Measurements from ENCODE around the gene MAGEC1. TPM values are rescaled to one million over a fixed set of nuclear protein-coding genes. Genes with fewer than 3 reads are reported as not detected.
"Not testable (repeated sequence)": the region's sequence is repeated elsewhere in the genome, so short reads cannot be mapped to it uniquely, and the experiment has no call there.

MAGEC1 gene
- total and polyA plus RNA-seq, 10 of the 15 experiments (the other 5 are each of a cell fraction or from before 2014, with no cell fraction given): 0.05 to 0.41 TPM; not detected in 8

DNA sequence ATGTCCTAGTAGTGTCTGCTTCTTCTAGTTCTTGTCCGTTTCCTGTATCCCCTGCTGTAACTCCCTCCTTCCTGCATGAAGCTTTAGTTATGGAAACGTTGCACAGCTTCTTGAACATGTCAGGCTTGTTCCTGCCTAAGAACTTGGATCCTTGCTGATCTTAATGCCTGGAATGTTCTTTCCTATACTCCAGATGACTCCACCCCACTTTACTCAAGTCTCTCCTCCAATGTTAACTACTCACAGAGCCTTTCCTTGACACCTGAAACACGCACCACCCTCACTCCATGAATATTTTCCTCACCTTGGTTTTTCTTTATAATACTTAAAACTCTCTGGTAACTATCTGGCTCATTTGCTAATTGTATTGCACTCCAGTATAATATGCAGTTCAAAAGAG is 46.2 kb upstream of the MAGEC1 start (continued):
- TF ChIP-seq, protein P1, sequence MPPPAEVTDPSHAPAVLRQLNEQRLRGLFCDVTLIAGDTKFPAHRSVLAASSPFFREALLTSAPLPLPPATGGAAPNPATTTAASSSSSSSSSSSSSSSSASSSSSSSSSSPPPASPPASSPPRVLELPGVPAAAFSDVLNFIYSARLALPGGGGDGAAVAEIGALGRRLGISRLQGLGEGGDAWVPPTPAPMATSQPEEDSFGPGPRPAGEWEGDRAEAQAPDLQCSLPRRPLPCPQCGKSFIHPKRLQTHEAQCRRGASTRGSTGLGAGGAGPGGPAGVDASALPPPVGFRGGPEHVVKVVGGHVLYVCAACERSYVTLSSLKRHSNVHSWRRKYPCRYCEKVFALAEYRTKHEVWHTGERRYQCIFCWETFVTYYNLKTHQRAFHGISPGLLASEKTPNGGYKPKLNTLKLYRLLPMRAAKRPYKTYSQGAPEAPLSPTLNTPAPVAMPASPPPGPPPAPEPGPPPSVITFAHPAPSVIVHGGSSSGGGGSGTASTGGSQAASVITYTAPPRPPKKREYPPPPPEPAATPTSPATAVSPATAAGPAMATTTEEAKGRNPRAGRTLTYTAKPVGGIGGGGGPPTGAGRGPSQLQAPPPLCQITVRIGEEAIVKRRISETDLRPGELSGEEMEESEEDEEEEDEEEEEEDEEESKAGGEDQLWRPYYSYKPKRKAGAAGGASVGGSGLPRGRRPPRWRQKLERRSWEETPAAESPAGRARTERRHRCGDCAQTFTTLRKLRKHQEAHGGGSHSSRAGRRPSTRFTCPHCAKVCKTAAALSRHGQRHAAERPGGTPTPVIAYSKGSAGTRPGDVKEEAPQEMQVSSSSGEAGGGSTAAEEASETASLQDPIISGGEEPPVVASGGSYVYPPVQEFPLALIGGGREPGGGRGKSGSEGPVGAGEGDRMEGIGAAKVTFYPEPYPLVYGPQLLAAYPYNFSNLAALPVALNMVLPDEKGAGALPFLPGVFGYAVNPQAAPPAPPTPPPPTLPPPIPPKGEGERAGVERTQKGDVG (CRISPR knock-in tag; IDR thresholded peaks at IDR 0.05): no peak
- no peak for TF ChIP-seq ZBED1 (IDR thresholded peaks at IDR 0.05; ENCODE audit: borderline replicate concordance)
- no peak for TF ChIP-seq LARP7 (IDR thresholded peaks at IDR 0.05)
- no peak for TF ChIP-seq IKZF1 (conservative IDR thresholded peaks at IDR 0.05)
- TF ChIP-seq JUNB (IDR thresholded peaks at IDR 0.05): no peak
- TF ChIP-seq KDM1A (IDR thresholded peaks at IDR 0.05; ENCODE audit: borderline replicate concordance): no peak
- no peak for TF ChIP-seq FOXM1 (IDR thresholded peaks at IDR 0.05; ENCODE audit: low read depth, low read length)

DNA sequence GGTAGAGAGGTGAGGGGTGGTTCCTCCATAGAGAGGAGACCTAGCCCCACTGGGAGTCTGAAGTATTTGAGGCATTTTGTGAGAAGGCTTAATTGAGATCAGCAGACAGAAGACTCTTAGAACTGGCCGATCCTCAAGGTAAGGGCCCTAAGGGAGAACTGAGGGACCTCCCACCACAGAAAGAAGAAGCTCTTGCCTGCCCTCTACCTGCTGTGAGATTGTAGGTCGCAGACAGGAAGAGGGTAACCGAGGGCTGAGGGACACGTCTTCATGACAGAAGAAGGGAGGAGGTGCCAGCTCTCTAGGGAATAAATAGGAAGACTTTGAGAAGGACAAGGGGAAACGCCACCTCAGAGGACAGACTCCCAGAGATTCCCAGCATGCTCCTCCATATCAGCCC is 24.1 kb upstream of the MAGEC1 start:
- Histone ChIP-seq H4K20me1 (ENCODE audit: control insufficient read depth, insufficient read depth) (no peaks in the 10 kb centered on the region), H3K9me3 (replicated peaks; ENCODE audit: control insufficient read depth, insufficient read depth, low read length) (no peaks in the 10 kb centered on the region), H3K27ac (ENCODE audit: control insufficient read depth, insufficient read depth) (no peak overlapping the region), H3K4me1 (ENCODE audit: control insufficient read depth, insufficient read depth, low read length) (no peaks in the 10 kb centered on the region), H3K27me3 (replicated peaks in 1 of 2; ENCODE audit: control insufficient read depth in 2 of 2, insufficient read depth in 2 of 2, low read length in 1 of 2) (no peaks in the 10 kb centered on the region), H3K4me2 (ENCODE audit: control insufficient read depth, insufficient read depth) (no peak overlapping the region), H3K4me3 (no peak overlapping the region), H3K36me3 (ENCODE audit: control insufficient read depth in 2 of 2, insufficient read depth in 2 of 2, low read length in 1 of 2) (no peaks in the 10 kb centered on the region), H3K9ac (ENCODE audit: control insufficient read depth, insufficient read depth, low read length) (no peak overlapping the region), H3K79me2 (ENCODE audit: control insufficient read depth, insufficient read depth, low read length) (no peaks in the 10 kb centered on the region), H2AFZ (ENCODE audit: control insufficient read depth, low read depth, low read length) (no peak overlapping the region)
- TF ChIP-seq FOS (IDR thresholded peaks at IDR 0.05; ENCODE audit: borderline replicate concordance, extremely low read depth, insufficient read length): no peak
- TF ChIP-seq SMAD5 (IDR thresholded peaks at IDR 0.05; ENCODE audit: low read depth): no peak
- no peak for TF ChIP-seq MYB (IDR thresholded peaks at IDR 0.05; ENCODE audit: borderline replicate concordance, low read depth, low read length)
- no peak for TF ChIP-seq ZZZ3 (IDR thresholded peaks at IDR 0.05; ENCODE audit: control insufficient read depth, insufficient read length, low read depth)
- POLR2A ChIA-PET: no interaction called here
- FAIRE-seq (no peak), DNase-seq (ENCODE audit: low read depth, low spot score) (no peak), ATAC-seq (no peak)
- SMC1A ChIA-PET (ENCODE audit: uncharacterized antibody, unreplicated experiment): no interaction called here
- intact Hi-C loops (cut with micrococcal nuclease; ENCODE audit: unreplicated experiment): no loop called here
- 11% methylated on average over 5 of the region's 5 CpGs for WGBS (ENCODE audit: insufficient coverage, insufficient replicate concordance, low lambda C conversion rate, missing lambda C conversion rate)
- in situ Hi-C loops (cut with MboI): no loop called here
- RAD21 ChIA-PET (ENCODE audit: unreplicated experiment): no interaction called here
- BruUV-seq (replicated peaks): no TSS peak
- CTCF ChIA-PET: no interaction called here

- POLR2A ChIA-PET; BruUV-seq (replicated peaks); H3K27ac ChIP-seq (ENCODE audit: control insufficient read depth, insufficient read depth); H2AFZ ChIP-seq (ENCODE audit: control insufficient read depth, low read depth, low read length); H3K27me3 ChIP-seq (replicated peaks in 1 of 2; ENCODE audit: control insufficient read depth in 2 of 2, insufficient read depth in 2 of 2, low read length in 1 of 2); H3K9me3 ChIP-seq (replicated peaks; ENCODE audit: control insufficient read depth, insufficient read depth, low read length); H3K4me1 ChIP-seq (ENCODE audit: control insufficient read depth, insufficient read depth, low read length); DNase-seq (ENCODE audit: low read depth, low spot score); CTCF ChIA-PET; H3K9ac ChIP-seq (ENCODE audit: control insufficient read depth, insufficient read depth, low read length); intact Hi-C loops (cut with micrococcal nuclease; ENCODE audit: unreplicated experiment); H3K4me3 ChIP-seq; H3K79me2 ChIP-seq (ENCODE audit: control insufficient read depth, insufficient read depth, low read length); H4K20me1 ChIP-seq (ENCODE audit: control insufficient read depth, insufficient read depth); H3K4me2 ChIP-seq (ENCODE audit: control insufficient read depth, insufficient read depth); ATAC-seq; in situ Hi-C loops (cut with MboI); SMC1A ChIA-PET (ENCODE audit: uncharacterized antibody, unreplicated experiment); RAD21 ChIA-PET (ENCODE audit: unreplicated experiment); FAIRE-seq; H3K36me3 ChIP-seq (ENCODE audit: control insufficient read depth in 2 of 2, insufficient read depth in 2 of 2, low read length in 1 of 2): not testable (repeated sequence)
- WGBS (ENCODE audit: insufficient coverage, insufficient replicate concordance, low lambda C conversion rate, missing lambda C conversion rate): 0% methylated on average over 5 of the region's 5 CpGs
Observed at GRCh38 chrX:141888811-141889210, 14.9 kb upstream of the MAGEC1 start.
